BLaER1 (cell line): ENCODE data around the gene MAST2.
"Not testable (repeated sequence)": the region's sequence is repeated elsewhere in the genome, so short reads cannot be mapped to it uniquely, and the experiment has no call there.

Experiments
- H3K27ac ChIP-seq: shearing (Covaris generic); formaldehyde crosslinking; 2 replicates; pipeline ENCODE4 v1.8.1; 2022
- H3K27me3 ChIP-seq: shearing (Covaris generic); formaldehyde crosslinking; 2 replicates; pipeline ENCODE4 v1.8.1; 2022
- H3K36me3 ChIP-seq: shearing (Covaris generic); formaldehyde crosslinking; 2 replicates; pipeline ENCODE4 v1.8.1; 2022
- H3K4me1 ChIP-seq: shearing (Covaris generic); formaldehyde crosslinking; 2 replicates; pipeline ENCODE4 v1.8.1; 2022
- H3K4me2 ChIP-seq: shearing (Covaris generic); formaldehyde crosslinking; 2 replicates; pipeline ENCODE4 v1.8.1; 2022
- H3K4me3 ChIP-seq: shearing (Covaris generic); formaldehyde crosslinking; 2 replicates; pipeline ENCODE4 v1.8.1; 2022
- H3K9ac ChIP-seq: shearing (Covaris generic); formaldehyde crosslinking; 2 replicates; pipeline ENCODE4 v1.8.1; 2022
- H3K9me3 ChIP-seq: shearing (Covaris generic); formaldehyde crosslinking; 2 replicates; pipeline ENCODE4 v1.8.1; 2022
- H4K20me1 ChIP-seq: shearing (Covaris generic); formaldehyde crosslinking; 2 replicates; pipeline ENCODE4 v1.8.1; 2022
- Cebpa-rat ChIP-seq: shearing (Covaris generic); IDR thresholded peaks from 2 replicates; pipeline ENCODE4 v1.8.1; 2022

MAST2 gene

GRCh38 chr1:45867697-45868348 is 64.4 kb downstream of the MAST2 start:
- 0 out of 2 replicates have a peak, but pooled peaks cover 4% of the 10 kb centered on the region for H4K20me1 ChIP-seq

GRCh38 chr1:45868861-45869260 is 65.4 kb downstream of the MAST2 start:
- no peak overlapping the region for H3K9ac ChIP-seq
- no peak overlapping the region for H3K4me2 ChIP-seq
- H3K4me3 ChIP-seq = no peak overlapping the region
- H3K27me3 ChIP-seq = no peaks in the 10 kb centered on the region
- no peaks in the 10 kb centered on the region for H3K36me3 ChIP-seq
- no peaks in the 10 kb centered on the region for H3K9me3 ChIP-seq
- no peak overlapping the region for H3K27ac ChIP-seq
- H3K4me1 ChIP-seq = no peaks in the 10 kb centered on the region
- H4K20me1 ChIP-seq = no peaks in the 10 kb centered on the region
- TF ChIP-seq Cebpa-rat = no peak

More at GRCh38 chr1:45867697-45868348, 64.4 kb downstream of the MAST2 start:
- no peak overlapping the region for H3K9ac ChIP-seq
- no peaks in the 10 kb centered on the region for H3K4me1 ChIP-seq
- no peak overlapping the region for H3K4me2 ChIP-seq
- no peak overlapping the region for H3K27ac ChIP-seq
- no peaks in the 10 kb centered on the region for H3K27me3 ChIP-seq
- no peaks in the 10 kb centered on the region for H3K36me3 ChIP-seq
- TF ChIP-seq Cebpa-rat = no peak
- no peaks in the 10 kb centered on the region for H3K9me3 ChIP-seq
- H3K4me3 ChIP-seq = no peak overlapping the region

- H3K27me3 ChIP-seq = no peaks in the 10 kb centered on the region
Measured at GRCh38 chr1:45870500-45870899, 67.1 kb downstream of the MAST2 start.

GRCh38 chr1:45872173-45872801 is 68.9 kb downstream of the MAST2 start:
- not testable (repeated sequence) for H3K9ac ChIP-seq, H3K36me3 ChIP-seq, H4K20me1 ChIP-seq, H3K27ac ChIP-seq, H3K4me3 ChIP-seq, H3K4me2 ChIP-seq, H3K27me3 ChIP-seq, H3K4me1 ChIP-seq, H3K9me3 ChIP-seq

More at GRCh38 chr1:45870500-45870899, 67.1 kb downstream of the MAST2 start:
- Histone ChIP-seq H3K36me3 (no peaks in the 10 kb centered on the region), H3K4me3 (no peak overlapping the region), H3K9ac (no peak overlapping the region), H3K27ac (no peak overlapping the region), H3K4me1 (no peaks in the 10 kb centered on the region), H3K4me2 (no peak overlapping the region), H4K20me1 (no peaks in the 10 kb centered on the region), H3K9me3 (no peaks in the 10 kb centered on the region)
- TF ChIP-seq Cebpa-rat = no peak

GRCh38 chr1:45876000-45876617 is 72.7 kb downstream of the MAST2 start:
- H4K20me1 ChIP-seq = no peaks in the 10 kb centered on the region
- H3K9ac ChIP-seq = no peak overlapping the region
- H3K36me3 ChIP-seq = no peaks in the 10 kb centered on the region
- no peak overlapping the region for H3K27ac ChIP-seq
- H3K4me2 ChIP-seq = no peak overlapping the region
- no peaks in the 10 kb centered on the region for H3K27me3 ChIP-seq
- no peaks in the 10 kb centered on the region for H3K9me3 ChIP-seq
- peaks cover 7% of the 10 kb centered on the region for H3K4me1 ChIP-seq
- H3K4me3 ChIP-seq = no peak overlapping the region
- TF ChIP-seq Cebpa-rat = no peak

GRCh38 chr1:45877264-45877663 is 73.9 kb downstream of the MAST2 start:
- Histone ChIP-seq H3K4me3 (no peak overlapping the region), H3K36me3 (no peaks in the 10 kb centered on the region), H3K4me1 (peaks cover 7% of the 10 kb centered on the region), H3K27me3 (no peaks in the 10 kb centered on the region), H3K27ac (no peak overlapping the region), H3K4me2 (no peak overlapping the region), H4K20me1 (no peaks in the 10 kb centered on the region), H3K9me3 (no peaks in the 10 kb centered on the region), H3K9ac (no peak overlapping the region)
- TF ChIP-seq Cebpa-rat = no peak

- TF ChIP-seq Cebpa-rat = no peak
- Histone ChIP-seq H3K4me1 (peaks cover 7% of the 10 kb centered on the region), H3K9ac (no peak overlapping the region), H3K9me3 (no peaks in the 10 kb centered on the region), H3K27ac (no peak overlapping the region), H3K27me3 (no peaks in the 10 kb centered on the region), H4K20me1 (no peaks in the 10 kb centered on the region), H3K4me3 (no peak overlapping the region), H3K36me3 (no peaks in the 10 kb centered on the region), H3K4me2 (no peak overlapping the region)
Measured at GRCh38 chr1:45879885-45880598, 76.6 kb downstream of the MAST2 start.

GRCh38 chr1:45880930-45881329 is 77.5 kb downstream of the MAST2 start:
- Histone ChIP-seq H3K9me3 (no peaks in the 10 kb centered on the region), H3K4me3 (no peak overlapping the region), H3K9ac (no peak overlapping the region), H3K27me3 (no peaks in the 10 kb centered on the region), H4K20me1 (no peaks in the 10 kb centered on the region), H3K27ac (no peak overlapping the region), H3K4me1 (peaks cover 3% of the 10 kb centered on the region), H3K4me2 (no peak overlapping the region), H3K36me3 (no peaks in the 10 kb centered on the region)
- no peak for TF ChIP-seq Cebpa-rat

- Histone ChIP-seq H3K4me2 (no peak overlapping the region), H3K27me3 (no peaks in the 10 kb centered on the region), H3K4me3 (no peak overlapping the region), H3K27ac (no peak overlapping the region), H3K36me3 (no peaks in the 10 kb centered on the region), H3K9me3 (no peaks in the 10 kb centered on the region), H3K4me1 (no peaks in the 10 kb centered on the region), H4K20me1 (no peaks in the 10 kb centered on the region), H3K9ac (no peak overlapping the region)
- no peak for TF ChIP-seq Cebpa-rat
Measured at GRCh38 chr1:45883658-45884057, 80.2 kb downstream of the MAST2 start.

- H3K27ac ChIP-seq = no peak overlapping the region
- H3K9me3 ChIP-seq = no peaks in the 10 kb centered on the region
- H3K4me1 ChIP-seq = no peaks in the 10 kb centered on the region
- H3K9ac ChIP-seq = no peak overlapping the region
- H3K4me3 ChIP-seq = no peak overlapping the region
- no peaks in the 10 kb centered on the region for H3K27me3 ChIP-seq
- TF ChIP-seq Cebpa-rat = no peak
- no peaks in the 10 kb centered on the region for H4K20me1 ChIP-seq
- no peak overlapping the region for H3K4me2 ChIP-seq
- H3K36me3 ChIP-seq = no peaks in the 10 kb centered on the region
Measured at GRCh38 chr1:45884700-45885099, 81.3 kb downstream of the MAST2 start.
